Retina (tissue), 1 donor: ENCODE measurements around the gene BCL6.

Experiments used
- DNase-seq: peaks from one replicate; pipeline ENCODE4 v3.0.0-alpha.2; 2016

The BCL6 gene

DNA sequence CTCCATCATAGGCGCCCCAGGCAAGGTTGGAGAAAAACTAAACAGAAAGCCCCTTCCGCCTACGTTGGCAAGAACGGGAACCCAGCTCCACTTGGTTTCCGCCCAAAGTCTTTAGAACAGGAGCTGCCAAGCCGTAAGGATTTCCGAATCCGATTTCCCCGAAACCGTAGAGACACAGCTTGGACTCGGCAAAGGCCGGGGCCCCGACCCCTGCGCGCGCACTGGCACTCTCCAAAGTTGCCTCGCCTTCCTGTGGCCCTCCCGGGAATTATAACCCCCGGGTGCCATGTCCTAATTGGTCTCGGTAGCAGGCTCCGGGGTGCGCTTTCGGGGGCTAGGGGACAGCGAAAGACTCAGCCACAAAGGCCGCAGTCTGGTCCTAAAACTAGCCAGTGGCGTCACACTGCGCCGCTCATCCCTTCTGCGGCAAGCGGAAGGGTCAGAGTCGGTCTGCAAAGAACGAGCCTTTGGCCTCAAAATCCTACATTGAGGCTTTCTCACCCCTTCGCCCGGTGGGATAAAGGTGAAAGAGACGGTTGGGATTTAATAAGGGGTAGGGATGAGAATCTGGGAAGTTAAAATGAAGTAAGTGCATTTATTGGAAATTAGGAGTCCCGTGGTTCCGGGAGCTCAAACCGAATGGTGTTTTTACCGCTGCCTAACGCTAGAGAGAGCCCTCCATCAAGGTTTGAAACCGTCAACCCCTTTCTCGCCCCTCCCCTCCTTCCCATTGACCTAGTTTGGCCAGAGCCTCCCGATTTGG is 6.8 kb downstream of the BCL6 start:
- DNase-seq: peak; percentile 95

DNA sequence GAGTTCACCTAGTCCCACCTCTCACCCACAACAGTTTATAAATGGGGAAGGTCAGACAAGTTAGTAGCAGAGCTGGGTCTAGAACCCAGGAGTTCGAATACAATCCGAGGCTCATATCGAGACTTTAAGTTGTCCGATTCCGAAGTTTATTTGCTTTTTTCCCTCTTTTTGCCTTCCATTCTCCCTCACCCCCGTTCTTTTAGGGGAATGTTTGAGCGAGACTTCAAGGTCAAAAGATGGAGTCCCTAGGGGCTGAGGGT is 7.3 kb downstream of the BCL6 start:
- DNase-seq: no peak

DNA sequence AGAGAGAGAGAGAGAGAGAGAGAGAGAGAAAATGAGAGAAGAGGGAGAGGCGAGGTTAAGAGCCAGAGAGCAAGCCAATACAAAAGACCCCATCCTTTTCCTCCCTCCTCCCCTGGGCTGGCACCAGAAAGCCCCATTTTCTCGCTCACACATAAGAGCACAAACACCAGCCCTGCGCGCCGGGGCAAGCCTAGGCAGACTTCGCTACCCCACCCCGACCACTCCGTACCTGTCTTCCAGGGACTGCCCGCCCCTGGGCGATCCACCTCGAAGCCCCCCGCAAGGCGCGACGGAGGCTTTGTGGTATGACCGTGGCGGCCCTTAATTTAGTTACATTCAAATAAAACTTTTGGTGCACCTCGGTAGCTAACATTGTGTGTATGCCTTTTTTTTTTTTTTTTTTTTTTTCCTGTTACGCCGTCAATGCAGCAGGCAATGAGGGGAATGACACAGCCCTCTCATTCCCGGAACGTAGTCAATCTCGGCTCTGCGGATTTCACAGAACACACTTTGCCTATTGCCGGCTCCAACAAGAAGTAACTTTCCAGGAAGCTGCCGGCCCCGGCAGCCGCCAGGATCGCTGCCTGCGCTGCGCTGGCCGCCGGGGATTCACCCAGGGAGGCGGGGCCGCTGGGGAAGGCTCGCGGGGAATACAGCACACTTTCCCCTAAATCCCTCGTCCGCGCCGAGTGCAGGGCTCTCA is 7.7 kb downstream of the BCL6 start:
- DNase-seq: peak; percentile 78

DNA sequence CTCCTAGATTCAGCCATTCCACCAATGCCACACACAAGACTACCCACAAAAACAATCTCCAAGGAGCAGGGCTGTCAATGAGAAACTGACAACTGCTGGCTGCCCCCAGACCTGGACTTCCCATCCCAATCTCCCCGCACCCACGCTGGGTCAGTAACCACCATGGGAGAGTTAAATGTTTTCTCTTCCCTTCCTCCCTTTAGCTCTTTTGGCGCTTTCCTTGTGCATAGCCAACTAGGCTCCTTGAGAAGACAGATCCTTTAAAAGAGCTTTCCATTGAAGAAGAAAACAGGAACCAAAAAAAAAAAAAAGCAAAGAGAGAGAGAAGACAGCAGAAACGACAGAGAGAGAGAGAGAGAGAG is 8.3 kb downstream of the BCL6 start:
- no peak for DNase-seq

DNA sequence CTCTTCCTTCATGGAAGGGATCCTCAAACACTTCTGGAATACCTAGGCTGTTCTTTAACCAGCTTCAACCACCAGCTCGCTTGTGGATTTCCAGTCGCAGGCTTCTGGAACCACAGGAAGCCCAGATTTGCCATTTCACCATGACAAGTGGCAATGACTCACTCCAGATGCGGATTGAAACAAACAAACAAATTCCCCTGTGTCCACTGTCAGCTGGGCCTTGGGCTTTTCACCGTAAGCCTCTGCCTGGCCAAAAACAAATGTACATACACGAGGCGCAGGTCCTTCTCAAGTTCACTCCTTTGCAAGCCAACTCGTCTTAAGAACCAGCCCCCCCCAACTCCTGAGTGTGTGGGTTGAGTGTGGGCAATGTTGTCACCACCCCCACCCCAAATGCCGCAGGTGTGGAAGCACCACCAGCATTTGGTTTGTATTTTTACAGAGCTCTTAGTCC is 8.8 kb downstream of the BCL6 start:
- no peak for DNase-seq

DNA sequence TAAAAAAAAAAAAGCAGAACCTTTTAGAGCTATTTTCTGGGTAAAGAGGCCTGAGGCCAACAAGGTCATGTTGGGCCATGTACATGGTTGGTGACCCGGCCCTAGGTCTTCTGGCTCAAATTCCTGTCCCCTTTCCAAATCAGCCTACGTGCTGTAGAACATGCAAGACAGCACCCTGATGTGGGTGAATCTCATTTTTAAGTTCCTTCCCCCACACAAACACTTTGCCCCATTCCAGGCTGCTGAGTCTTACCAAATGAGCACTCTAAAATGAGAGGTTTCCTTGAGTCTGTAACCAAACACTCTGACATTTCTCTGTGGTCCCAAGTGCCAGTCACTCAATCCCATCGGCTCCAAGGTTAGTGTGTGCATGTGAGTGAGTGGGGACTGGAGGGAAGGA is 9.4 kb downstream of the BCL6 start:
- no peak for DNase-seq

DNA sequence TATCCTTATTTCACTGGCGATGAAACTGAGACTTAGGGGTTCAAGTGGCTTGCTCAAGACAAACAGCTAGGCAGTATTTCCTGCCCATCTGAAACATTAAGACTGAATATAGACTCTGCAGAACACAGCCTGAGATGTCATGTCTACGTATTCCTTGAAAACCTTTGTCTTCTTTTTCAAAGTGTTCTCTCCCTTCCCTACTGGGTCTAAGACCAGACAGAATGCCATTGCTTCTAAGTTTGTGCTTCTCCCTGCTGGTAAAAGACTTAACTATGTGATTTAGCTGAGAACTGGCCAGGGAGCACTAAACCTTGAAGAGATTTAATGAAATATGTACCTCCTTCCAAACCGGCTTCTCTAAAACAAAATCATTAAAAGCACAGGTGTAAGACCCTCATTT is 9.9 kb downstream of the BCL6 start:
- DNase-seq: no peak

DNA sequence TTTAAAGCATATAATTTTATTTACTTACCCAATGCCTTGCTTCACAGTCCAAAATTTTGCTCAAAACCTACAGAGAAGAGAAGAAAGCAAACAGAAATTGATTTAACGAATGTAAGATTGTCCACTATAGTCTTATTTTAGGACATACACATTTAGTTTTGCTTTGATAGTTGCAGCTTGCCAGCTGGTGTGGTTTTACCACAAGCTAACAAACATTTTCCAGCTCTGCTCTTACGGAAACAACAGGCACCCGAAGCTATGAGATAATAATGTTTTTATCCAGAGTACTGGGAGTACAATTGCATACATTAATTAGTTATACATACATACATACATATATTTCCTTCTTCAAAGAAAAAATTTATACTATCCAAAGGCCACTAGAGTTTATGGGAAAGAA is 10.4 kb downstream of the BCL6 start:
- DNase-seq: no peak

DNA sequence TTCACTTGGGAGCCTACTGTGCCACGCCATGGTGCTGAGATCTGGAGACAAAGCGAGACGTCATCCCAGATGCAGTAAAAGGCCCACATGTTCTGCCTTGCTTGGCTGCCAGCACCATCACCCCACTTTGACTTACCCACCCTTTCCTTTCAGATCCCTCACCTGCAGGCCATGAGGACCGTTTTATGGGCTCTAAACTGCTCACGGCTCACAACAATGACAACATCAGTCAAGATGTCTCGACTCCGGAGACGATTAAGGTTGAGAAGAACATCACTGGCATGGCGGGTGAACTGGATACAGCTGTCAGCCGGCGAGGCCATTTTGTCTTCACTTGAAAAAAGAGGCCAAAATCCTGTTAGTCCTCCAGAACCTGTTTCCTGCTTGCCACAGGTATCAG is 11.9 kb downstream of the BCL6 start:
- DNase-seq: no peak

DNA sequence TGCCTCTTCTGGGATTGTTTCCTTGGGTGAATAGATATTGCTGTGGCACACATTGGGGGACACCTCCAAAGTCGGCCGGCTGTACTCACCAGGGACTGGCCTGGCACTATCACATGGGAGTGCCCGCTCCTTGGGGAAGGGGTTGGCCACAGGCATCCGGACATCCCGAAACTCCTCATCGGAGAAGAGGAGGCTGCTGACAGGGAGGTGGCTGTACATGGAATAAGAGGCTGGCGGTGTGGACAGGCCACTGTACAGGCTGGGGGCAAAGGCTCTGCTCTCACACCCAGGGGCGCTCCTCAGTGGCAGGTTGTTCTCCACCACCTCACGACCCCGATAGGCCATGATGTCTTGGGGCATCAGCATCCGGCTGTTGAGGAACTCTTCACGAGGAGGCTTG is 15.7 kb downstream of the BCL6 start:
- DNase-seq: no peak

DNA sequence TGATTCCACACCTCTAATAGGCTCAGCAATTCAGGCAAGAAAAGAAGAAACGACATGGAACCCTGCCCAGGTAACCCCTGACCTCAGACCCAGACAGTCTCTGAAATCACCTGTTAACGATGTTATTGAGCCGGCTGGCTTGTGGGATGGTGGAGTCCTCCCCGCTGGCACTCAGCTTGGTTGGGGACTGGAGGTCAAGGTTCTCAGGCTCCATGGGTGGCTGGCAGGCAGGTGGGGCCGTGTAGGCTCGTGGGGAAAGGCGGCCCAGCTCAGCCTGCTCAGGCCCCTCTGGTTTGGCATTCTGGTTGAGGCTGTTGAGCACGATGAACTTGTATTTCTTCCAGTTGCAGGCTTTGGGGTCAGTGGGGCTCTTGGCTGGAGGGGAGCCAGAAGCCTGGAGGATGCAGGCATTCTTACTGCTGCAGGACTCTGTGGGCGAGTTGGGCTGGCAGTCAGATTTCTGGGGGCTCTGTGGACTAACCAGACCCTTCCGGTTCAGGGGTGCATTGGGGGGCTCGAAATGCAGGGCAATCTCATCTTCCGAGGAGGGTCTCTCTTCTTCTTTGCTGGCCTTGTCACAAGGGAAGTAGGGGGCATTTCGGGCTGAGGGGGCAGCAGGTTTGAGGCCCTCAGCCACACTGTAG is 16.2 kb downstream of the BCL6 start:
- DNase-seq: no peak

DNA sequence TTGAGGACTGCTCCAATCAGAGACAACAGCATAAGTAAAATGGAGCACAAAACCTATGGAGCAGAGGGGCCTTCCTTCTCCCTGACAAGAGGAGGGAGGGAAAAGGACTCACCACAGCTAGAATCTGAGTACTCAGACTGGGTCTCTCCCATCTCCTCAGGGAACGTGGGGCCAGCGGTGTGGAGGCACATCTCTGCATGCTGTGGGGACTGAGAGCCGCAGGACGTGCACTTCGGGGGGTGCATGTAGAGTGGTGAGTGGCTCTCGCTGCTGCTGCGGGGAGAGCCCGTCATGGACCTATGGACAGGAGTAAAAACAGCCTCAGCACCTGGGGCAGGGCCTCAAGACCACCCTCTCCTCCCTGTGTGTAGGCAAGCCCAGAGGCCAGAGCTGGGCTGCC is 17.0 kb downstream of the BCL6 start:
- DNase-seq: no peak

DNA sequence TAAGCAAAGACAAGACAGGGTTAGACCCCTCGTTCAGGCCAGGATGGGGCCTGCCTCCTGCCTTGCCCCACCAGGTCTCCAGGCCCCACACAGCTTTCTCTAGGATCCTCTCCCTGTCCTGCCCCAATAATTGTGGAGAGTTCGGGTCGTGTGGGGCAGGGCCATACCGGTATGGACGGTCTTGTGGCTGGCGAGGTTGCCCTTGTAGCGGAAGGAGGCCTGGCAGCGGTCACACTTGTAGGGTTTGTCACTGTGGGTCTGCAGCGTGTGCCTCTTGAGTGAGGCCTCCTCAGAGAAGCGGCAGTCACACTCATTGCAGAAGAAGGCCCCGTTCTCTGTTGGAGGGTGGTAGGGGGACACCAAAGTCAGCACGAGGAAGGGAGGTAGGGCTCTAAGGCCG is 18.7 kb downstream of the BCL6 start:
- DNase-seq: no peak

DNA sequence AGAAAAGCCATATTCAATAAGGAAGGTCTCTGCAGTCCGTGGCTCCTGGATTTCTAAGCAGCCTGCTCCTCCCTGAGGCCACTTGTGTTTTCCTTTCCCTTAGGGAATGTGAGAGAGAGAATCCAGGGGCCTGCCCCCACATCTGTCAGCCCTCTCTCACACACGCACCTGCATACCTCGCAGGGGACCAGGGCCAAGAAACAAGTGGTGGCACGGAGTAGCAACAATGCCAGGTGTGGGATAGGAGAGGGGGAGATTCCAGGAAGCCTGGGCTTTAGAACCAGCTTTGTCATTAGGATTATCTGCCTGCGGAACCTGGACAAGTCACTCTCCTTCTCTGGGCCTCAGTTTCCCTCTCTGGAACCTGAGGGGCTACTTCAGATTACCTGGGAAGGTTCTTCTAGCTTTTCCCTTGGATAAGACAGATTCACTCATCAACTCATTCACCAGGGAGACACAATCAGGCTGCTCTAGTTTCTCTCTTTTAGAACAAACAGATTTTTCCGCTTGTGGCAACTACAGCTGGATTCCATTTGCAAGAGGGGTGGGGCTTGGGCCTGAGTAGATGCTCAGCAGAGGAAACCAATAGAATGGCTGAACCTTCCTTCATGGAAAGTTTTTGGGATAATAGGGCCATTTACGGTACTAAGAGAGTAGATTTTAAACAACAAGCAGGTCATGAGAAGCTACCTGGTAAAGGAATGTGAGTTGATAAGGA is 19.5 kb downstream of the BCL6 start:
- no peak for DNase-seq

DNA sequence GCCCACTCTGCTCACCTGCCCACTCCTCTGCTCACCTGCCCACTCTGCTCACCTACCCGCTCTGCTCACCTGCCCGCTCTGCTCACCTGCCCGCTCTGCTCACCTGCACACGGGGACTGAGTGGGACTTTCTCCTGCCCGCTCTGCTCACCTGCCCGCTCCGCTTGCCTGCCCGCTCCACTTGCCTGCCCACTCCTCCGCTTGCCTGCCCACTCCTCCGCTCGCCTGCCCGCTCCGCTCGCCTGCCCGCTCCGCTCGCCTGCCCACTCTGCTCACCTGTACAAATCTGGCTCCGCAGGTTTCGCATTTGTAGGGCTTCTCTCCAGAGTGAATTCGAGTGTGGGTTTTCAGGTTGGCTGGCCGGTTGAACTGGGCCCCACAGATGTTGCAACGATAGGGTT is 20.0 kb downstream of the BCL6 start:
- DNase-seq: no peak

DNA sequence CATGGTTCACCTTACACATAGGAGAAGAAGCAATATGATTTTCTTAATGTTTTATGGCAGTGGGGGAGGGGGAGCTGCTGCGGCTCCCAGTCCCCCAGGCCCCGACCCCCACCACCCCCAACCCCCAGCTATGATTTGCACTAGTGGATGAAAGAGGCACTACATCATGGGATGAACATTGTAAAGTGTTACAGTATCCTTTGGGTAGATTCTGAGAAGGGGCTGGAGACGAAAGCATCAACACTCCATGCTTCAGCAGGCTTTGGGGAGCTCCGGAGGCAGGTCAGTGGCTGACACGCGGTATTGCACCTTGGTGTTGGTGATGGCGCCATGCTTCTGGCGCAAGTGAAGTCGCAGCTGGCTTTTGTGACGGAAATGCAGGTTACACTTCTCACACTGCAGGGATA is 23.1 kb downstream of the BCL6 start:
- DNase-seq: no peak

DNA sequence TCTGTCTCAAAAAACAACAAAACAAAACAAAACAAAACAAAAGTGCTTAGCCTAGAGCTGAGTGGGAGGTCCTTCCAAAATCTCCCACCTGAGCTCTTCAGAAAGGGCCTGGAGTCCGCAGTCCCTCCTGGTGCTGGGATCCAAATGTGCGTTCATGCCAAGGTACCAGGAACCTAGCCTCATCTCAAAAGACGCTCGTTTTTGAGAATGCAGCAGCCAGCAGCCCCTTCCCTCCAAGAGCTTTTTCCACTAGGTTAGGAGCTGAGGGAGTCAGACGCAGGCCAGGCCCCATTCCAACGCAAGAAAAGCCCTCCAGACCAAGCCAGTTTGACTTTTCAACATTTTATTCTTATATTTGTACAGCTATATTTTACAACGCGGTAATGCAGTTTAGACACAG is 24.2 kb downstream of the BCL6 start:
- DNase-seq: no peak

DNA sequence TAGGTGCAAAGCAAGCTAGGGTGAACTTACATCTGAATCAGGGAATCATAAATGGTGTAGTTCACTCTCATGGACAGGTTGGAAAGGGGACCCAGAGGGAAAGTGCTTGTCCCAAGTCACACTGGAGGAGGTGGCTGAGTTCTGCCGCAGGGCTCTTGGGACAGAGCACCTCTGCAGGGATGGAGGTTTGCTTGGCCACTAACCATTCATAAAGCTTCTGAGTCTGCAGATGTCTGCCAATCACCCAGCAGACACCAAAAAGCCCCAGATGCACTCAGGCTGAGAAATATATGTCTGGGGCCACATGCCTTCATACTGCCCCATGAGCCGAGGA is 25.0 kb downstream of the BCL6 start:
- DNase-seq: no peak

DNA sequence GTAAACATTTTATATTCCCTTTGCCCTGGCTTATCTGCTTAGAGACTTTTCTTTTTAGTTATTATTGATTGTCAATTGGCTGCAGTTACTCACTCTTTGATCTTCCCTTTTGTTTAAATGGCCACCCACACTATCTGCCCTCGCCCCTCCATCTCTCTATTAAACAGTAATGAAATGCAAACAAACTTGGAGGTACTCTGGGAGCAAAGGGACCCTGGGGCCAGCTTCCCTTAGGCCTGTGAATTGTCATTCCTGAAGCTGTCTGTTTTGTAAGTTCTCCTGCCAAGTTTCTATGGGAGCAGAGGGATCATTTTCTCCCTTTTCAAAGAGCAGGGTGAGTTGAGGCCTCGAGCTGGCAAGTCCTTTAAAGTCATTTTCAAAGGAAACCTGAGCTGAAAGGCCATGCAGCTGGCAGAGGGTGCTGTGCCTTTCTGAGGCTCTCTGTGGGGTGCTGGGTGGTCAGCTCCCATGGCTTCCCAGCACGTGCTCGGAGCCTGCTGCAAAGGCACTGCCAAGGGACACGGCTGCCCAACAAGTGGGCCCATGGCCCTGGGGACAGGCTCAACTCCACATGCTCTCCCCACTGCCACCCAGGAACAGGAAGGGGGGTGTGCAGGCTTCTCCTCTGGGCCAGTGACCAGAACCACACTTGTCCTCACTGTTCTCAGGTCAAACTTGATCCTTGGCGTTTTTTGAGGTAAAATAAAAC is 25.5 kb downstream of the BCL6 start:
- DNase-seq: no peak

DNA sequence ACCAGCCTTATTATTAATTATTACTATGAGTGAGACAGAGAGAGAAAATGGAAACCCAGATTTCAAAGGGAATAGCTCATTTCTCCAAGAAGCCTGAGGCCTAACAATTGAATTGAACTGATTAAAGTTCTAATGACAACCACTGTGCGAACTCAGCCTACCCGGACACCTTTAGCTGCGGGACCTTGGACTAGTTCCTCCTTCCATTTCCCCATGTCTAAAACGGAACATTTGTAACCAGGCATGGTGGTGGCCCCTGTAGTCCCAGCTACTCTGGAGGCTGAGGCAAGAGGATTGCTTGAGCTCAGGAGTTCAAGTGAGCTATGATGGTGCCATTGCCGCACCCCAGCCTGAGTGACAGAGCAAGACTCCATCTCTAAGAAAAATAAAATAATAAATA is 26.5 kb downstream of the BCL6 start:
- DNase-seq: no peak

DNA sequence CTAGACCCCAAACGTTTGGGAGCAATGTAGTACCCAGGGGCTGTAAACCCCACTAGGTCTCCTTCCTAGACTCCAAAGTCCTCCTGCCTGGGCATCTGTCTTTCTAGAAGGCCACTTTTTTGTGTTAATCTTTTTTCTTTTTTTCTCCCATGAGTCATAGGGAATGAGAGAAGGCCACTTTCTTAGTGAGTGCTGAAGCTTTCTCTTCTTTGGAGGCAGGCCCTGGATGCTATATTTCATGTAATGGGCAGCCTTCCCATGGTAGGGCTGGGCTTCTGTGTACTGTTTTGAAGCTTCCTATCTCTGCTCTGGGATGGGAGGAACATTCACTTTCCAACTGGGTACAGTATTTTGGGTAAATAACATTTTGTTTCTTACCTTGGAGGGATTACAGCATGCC is 27.7 kb downstream of the BCL6 start:
- no peak for DNase-seq

DNA sequence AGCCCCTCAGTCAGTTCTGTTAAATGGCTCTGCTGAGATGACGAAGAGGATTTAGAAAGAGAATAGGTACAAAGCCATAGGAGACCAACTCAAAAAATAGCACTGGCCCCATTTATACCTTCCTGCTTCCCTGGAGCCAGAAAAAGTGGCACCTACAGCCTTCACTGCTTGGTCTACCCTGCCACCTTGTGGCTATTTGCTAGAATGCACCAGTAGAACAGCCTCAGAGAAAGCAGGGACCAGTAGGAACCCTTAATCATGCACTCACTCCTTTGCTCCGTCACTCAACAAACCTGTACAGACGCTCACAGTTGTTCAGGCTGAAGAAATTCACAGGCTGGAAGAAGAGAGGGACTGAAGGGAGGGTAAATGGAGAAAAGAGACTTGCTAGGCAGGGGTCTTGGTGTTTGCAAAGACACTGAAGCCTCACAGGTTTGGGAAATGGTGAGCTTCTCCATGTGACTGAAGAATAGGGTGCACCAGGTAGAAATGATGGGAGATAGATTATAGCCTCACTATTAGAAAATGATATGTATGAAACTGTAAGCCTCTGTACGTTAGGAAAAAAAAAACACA is 30.8 kb downstream of the BCL6 start:
- peak; percentile 75 for DNase-seq

DNA sequence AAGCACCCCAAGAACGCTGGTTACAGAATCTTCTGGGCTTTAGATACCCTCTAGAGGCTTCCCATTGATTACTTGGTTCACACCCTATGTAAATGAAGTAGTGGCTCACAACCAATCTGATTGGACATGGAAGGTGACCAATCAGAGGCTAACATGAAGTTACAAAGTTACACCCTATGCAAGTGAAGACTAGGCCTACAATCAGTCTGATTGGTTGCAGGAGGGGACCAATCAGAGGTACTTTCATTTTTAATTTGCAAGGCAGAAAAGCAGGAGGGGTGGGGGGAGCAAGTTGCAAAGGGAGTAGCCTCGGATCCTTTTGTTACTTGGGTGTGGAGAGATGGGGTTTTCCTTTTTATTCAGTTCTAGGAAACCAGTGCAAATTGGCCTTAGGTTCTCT is 31.8 kb downstream of the BCL6 start:
- no peak for DNase-seq
